ENCODE results near the gene SLC35B1.

GRCh38 chr17:49717371-49717861 lies 9.7 kb upstream of the SLC35B1 start:
- no peak for TF ChIP-seq EZH2phosphoT487 (IDR thresholded peaks at IDR 0.05; ENCODE audit: borderline replicate concordance, low read depth, low read length)
- TF ChIP-seq CTCF (conservative IDR thresholded peaks at IDR 0.05; ENCODE audit: low read length): no peak

All from OCI-LY7 (cell line).